IMR-90 (cell line): ENCODE data around the gene RUBCN.
"Not testable (repeated sequence)": the region's sequence is repeated elsewhere in the genome, so short reads cannot be mapped to it uniquely, and the experiment has no call there.

Experiments
- CEBPB ChIP-seq: IDR thresholded peaks from 2 replicates; pipeline ENCODE4 v1.6.1; 2012; ENCODE audit warnings: low read depth, low read length, improper control_type of control experiment
- CTCF ChIP-seq: conservative IDR thresholded peaks from 2 replicates; pipeline ENCODE4 v1.5.1; 2012; ENCODE audit warnings: mild to moderate bottlenecking, low read depth, low read length, improper control_type of control experiment
- FOS ChIP-seq: fragments of 150-350 bp; IDR thresholded peaks from 2 replicates; pipeline ENCODE4 v1.6.1; 2016; ENCODE audit warnings: low read depth, low read length
- MAFK ChIP-seq: IDR thresholded peaks from 2 replicates; pipeline ENCODE4 v1.6.1; 2012; ENCODE audit warnings: low read depth, low read length, improper control_type of control experiment
- POLR2A ChIP-seq: IDR thresholded peaks from 2 replicates; pipeline ENCODE4 v1.6.1; 2012; ENCODE audit warnings: mild to moderate bottlenecking, low read depth, low read length
- RAD21 ChIP-seq: IDR thresholded peaks from 2 replicates; pipeline ENCODE4 v1.6.1; 2012; ENCODE audit warnings: low read length, improper control_type of control experiment
- RCOR1 ChIP-seq: IDR thresholded peaks from 2 replicates; pipeline ENCODE4 v1.6.1; 2012; ENCODE audit warnings: mild to moderate bottlenecking, low read length, improper control_type of control experiment; ENCODE audit not compliant: insufficient replicate concordance
- SMC3 ChIP-seq: fragments of 150-350 bp; IDR thresholded peaks from 2 replicates; pipeline ENCODE4 v1.6.1; 2016; ENCODE audit warnings: low read depth, mild to moderate bottlenecking, antibody characterized with exemption, low read length, moderate library complexity
- USF2 ChIP-seq: fragments of 150-350 bp; IDR thresholded peaks from 2 replicates; pipeline ENCODE4 v1.6.1; 2017; ENCODE audit warnings: mild to moderate bottlenecking, antibody characterized with exemption, low read length, low read depth

- TF ChIP-seq POLR2A, CTCF, USF2, RAD21, RCOR1, SMC3, MAFK, FOS: not testable (repeated sequence)
- TF ChIP-seq CEBPB, result 0 out of 2 replicates have a peak, but pooled peaks have one; percentile 5
These were observed 25.7 kb downstream of the RUBCN start for GRCh38 chr3:197710965-197711364.
